Inflammatory macrophage treated with lipopolysaccharide for 4 hours (primary cell): ENCODE data around the gene ANKRD18A.
A peak's percentile ranks its signal among the peaks of the same experiment; 100 is the strongest.

Source experiments
- DNase-seq: peaks from one replicate; pipeline ENCODE4 v3.0.0-alpha.2; 2020

ANKRD18A gene

GRCh38 chr9:38620483-38621433 lies at the start of gene ANKRD18A:
Gene ANKRD18A (minus strand): TSS chr9:38620596. CDS start chr9:38620285, 311 bp downstream.
- peak; percentile 61 for DNase-seq

GRCh38 chr9:38668791-38669466 lies 48.5 kb upstream of the ANKRD18A start:
- no peak for DNase-seq

GRCh38 chr9:38662763-38663593 lies 42.6 kb upstream of the ANKRD18A start:
- no peak for DNase-seq

- DNase-seq: no peak
Observed at GRCh38 chr9:38659538-38659937, 39.1 kb upstream of the ANKRD18A start.

- DNase-seq: no peak
Observed at GRCh38 chr9:38656896-38657295, 36.5 kb upstream of the ANKRD18A start.

GRCh38 chr9:38652486-38652885 lies 32.1 kb upstream of the ANKRD18A start:
- DNase-seq: no peak

- no peak for DNase-seq
Observed at GRCh38 chr9:38652044-38652443, 31.6 kb upstream of the ANKRD18A start.

GRCh38 chr9:38651400-38652042 lies 31.1 kb upstream of the ANKRD18A start:
- no peak for DNase-seq

- DNase-seq: no peak
Observed at GRCh38 chr9:38650564-38650963, 30.2 kb upstream of the ANKRD18A start.

- no peak for DNase-seq
Observed at GRCh38 chr9:38649731-38650363, 29.5 kb upstream of the ANKRD18A start.

GRCh38 chr9:38644601-38645000 lies 24.2 kb upstream of the ANKRD18A start:
- no peak for DNase-seq

GRCh38 chr9:38643815-38644173 lies 23.4 kb upstream of the ANKRD18A start:
- DNase-seq: no peak

GRCh38 chr9:38642951-38643814 lies 22.8 kb upstream of the ANKRD18A start:
- no peak for DNase-seq

GRCh38 chr9:38641985-38642864 lies 21.8 kb upstream of the ANKRD18A start:
- peak; percentile 9 for DNase-seq

- no peak for DNase-seq
Observed at GRCh38 chr9:38641142-38641541, 20.7 kb upstream of the ANKRD18A start.

GRCh38 chr9:38639577-38639940 lies 19.2 kb upstream of the ANKRD18A start:
- no peak for DNase-seq

GRCh38 chr9:38638881-38639576 lies 18.6 kb upstream of the ANKRD18A start:
- DNase-seq: no peak

- no peak for DNase-seq
Observed at GRCh38 chr9:38634315-38634714, 13.9 kb upstream of the ANKRD18A start.

GRCh38 chr9:38629511-38629910 lies 9.1 kb upstream of the ANKRD18A start:
- DNase-seq: no peak

- peak; percentile 22 for DNase-seq
Observed at GRCh38 chr9:38626006-38626405, 5.6 kb upstream of the ANKRD18A start.
